ENCODE data around the gene ZNF653. TPM values are rescaled to one million over a fixed set of nuclear protein-coding genes. Genes with fewer than 3 reads are reported as not detected.
A peak's percentile ranks its signal among the peaks of the same experiment; 100 is the strongest.

ZNF653 gene
- total RNA-seq, 2 experiments from 2014 or later: 13.1 to 16.6 TPM

DNA sequence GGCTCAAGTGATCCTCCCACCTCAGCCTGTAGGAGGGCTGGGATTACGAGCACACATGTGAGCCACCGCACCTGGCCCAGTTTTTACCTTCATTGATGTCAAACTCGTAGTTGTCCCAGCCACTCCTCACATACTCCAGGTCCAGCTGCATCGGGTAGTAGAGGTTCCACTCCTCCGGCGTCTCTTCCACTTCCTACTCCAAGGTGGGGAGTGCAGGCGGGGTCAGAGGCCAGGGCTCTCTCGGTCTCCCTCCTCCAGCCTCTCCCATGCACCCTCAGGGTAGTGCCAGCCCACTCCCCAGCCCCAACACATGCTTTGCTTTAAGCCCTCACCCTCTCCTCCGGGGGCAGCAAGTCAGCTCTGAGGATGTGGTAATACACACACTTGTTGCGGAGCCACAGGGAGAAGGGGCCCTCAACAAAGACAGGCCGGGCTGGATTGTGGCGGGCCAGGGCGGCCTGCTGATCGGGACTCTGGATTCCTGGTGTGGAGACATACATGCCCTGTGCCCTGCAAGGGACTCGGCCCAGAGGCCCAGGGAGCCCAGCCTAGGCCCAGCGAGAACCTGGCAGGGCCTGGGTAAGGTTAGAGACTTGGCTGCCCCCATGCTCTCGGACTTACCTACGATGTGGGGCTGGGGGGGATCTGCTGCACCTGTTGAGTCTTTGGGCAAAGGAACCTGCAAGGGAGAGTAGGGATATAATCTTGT, 1.9 kb upstream of the ZNF653 start:
- Mint-ChIP-seq H3K4me3 (peak overlapping the region; percentile 83), H3K27me3 (no peaks in the 10 kb centered on the region), H3K36me3 (ENCODE audit: low read depth) (peaks cover 17% of the 10 kb centered on the region), H3K27ac (no peak overlapping the region), H3K9me3 (ENCODE audit: low read depth) (no peaks in the 10 kb centered on the region), H3K4me1 (peaks cover 12% of the 10 kb centered on the region)
- CTCF ChIA-PET: no interaction called here
- POLR2A ChIA-PET: no interaction called here
- ATAC-seq (no peak), DNase-seq (no peak)
- intact Hi-C loops (cut with DNase I, micrococcal nuclease): no loop called here

DNA sequence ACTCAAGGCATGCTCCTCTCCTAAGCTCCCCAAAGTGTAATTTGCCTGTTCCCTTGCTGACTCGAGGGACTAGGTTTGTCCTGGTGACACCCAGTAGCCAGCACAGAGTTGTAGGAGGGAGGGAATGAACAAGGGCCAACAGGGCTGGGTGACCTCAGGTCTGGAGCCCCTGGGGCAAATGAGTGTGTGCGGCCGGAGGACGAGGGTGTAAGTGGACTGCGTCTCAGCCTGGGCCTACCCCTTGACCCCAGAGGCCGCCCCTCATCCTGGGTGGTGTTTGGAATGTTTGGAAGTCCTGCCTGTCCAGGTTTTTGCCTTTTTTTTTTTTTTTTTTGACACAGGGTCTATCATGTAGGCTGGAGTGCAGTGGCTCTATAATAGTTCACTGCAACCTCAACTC, 1.3 kb upstream of the ZNF653 start:
- ATAC-seq (no peak), DNase-seq (no peak)
- Mint-ChIP-seq H3K4me1 (peaks cover 12% of the 10 kb centered on the region), H3K9me3 (ENCODE audit: low read depth) (no peaks in the 10 kb centered on the region), H3K4me3 (peak overlapping the region; percentile 83), H3K36me3 (ENCODE audit: low read depth) (peaks cover 14% of the 10 kb centered on the region), H3K27me3 (no peaks in the 10 kb centered on the region), H3K27ac (peak overlapping the region; percentile 68)
- intact Hi-C loops (cut with DNase I, micrococcal nuclease): no loop called here
- ChIA-PET CTCF (no interaction called here), POLR2A (no interaction called here)

GRCh38 chr19:11506101-11506555, 489 bp upstream of the ZNF653 start:
- peak; percentile 27 for ATAC-seq
- intact Hi-C loops (cut with DNase I, micrococcal nuclease): no loop called here
- Mint-ChIP-seq H3K4me1 (peaks cover 12% of the 10 kb centered on the region), H3K27me3 (no peaks in the 10 kb centered on the region), H3K4me3 (peak overlapping the region; percentile 83), H3K9me3 (ENCODE audit: low read depth) (no peaks in the 10 kb centered on the region), H3K36me3 (ENCODE audit: low read depth) (peaks cover 16% of the 10 kb centered on the region), H3K27ac (peak overlapping the region; percentile 94)
- POLR2A ChIA-PET: no interaction called here
- DNase-seq: no peak
- CTCF ChIA-PET: interaction anchor here (1.7 kb wide), 1 partner anchor 23 kb away, joined by 6 read pairs; no protein-coding TSS in a partner anchor

DNA sequence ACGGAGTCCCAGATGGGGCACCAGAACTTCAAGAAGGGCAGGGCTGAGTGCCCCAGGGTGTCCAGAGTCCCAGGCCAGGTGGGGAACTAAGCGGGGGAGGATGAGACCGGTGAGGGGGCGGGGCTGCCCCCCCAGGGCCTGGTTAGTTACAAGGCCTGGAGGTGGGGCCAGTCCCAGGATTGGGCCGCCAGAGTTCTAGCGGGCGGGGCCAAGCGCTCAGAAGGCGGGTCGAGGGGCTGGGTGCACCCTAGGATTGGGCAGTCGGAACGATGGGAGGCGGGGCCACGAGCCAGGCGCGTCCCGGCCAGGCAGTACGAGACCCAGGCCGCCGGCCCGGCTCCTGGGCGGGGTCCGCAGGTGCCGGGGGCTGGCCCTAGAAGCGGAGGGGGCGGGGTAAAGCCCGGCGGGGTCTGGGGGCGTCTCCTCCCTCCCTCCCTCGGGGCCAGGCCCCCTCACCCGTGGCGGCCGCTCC, 571 bp downstream of the ZNF653 start:
- Mint-ChIP-seq H3K9me3 (ENCODE audit: low read depth) (no peaks in the 10 kb centered on the region), H3K4me3 (peak overlapping the region; percentile 83), H3K36me3 (ENCODE audit: low read depth) (peaks cover 16% of the 10 kb centered on the region), H3K27ac (peak overlapping the region; percentile 87), H3K27me3 (no peaks in the 10 kb centered on the region), H3K4me1 (peaks cover 12% of the 10 kb centered on the region)
- CTCF ChIA-PET: interaction anchor here (1.7 kb wide), 1 partner anchor 22 kb away, joined by 6 read pairs; no protein-coding TSS in a partner anchor
- peak; percentile 95 for ATAC-seq
- DNase-seq: peak; percentile 98
- POLR2A ChIA-PET: no interaction called here
- intact Hi-C loops (cut with DNase I, micrococcal nuclease): loop anchor here (1.0 to 2.0 kb wide), 19 partner anchors 22 to 708 kb away; partner anchors contain the start of genes ECSIT (in 2 of the 2), ELOF1 (in 2 of the 2), CARM1 (in 1 of the 2) and CCDC159 (in 1 of the 2)

DNA sequence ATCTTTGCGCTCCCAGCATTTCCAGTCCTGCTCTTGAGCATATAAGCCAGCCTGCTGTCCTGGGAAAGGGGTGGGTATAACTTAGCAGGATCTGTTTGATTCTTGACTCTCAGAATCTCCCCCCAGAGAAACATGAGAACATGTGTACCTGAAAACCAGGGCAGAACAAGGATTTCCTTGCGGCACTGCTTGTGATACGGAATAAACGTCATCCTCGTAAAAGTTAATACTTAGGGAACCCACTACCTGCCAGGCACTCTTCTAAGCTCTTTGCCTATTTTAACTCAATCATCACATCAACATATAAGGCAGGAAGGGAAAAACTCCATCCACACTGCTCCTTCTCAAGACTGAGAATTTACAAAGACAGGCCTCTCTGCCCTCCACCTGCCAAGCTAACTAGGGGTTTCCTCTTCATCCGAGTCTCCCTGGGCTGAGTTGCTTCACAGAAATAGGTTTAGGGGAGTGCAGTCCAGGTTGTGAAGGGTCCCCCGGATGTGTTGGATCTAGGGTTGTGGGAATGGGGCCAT, 1.1 kb downstream of the ZNF653 start:
- ChIA-PET POLR2A (no interaction called here), CTCF (interaction anchor here (1.7 kb wide), 1 partner anchor 22 kb away, joined by 6 read pairs; no protein-coding TSS in a partner anchor)
- ATAC-seq (no peak), DNase-seq (no peak)
- Mint-ChIP-seq H3K4me3 (peak overlapping the region; percentile 83), H3K27ac (peak overlapping the region; percentile 87), H3K36me3 (ENCODE audit: low read depth) (peaks cover 16% of the 10 kb centered on the region), H3K9me3 (ENCODE audit: low read depth) (no peaks in the 10 kb centered on the region), H3K27me3 (no peaks in the 10 kb centered on the region), H3K4me1 (peaks cover 12% of the 10 kb centered on the region)
- intact Hi-C loops (cut with DNase I, micrococcal nuclease): loop anchor here (1.0 to 2.0 kb wide), 19 partner anchors 22 to 707 kb away; partner anchors contain the start of genes ECSIT (in 2 of the 2), ELOF1 (in 2 of the 2), CARM1 (in 1 of the 2) and CCDC159 (in 1 of the 2)

- intact Hi-C loops (cut with DNase I, micrococcal nuclease): no loop called here
- no peak for DNase-seq
- no peak for ATAC-seq
- ChIA-PET CTCF (interaction anchor here (0.6 kb wide), 1 partner anchor 334 kb away, joined by 3 read pairs; no protein-coding TSS in a partner anchor), POLR2A (no interaction called here)
- no peaks in the 10 kb centered on the region for H3K9me3 Mint-ChIP-seq (ENCODE audit: low read depth)
- H3K4me1 Mint-ChIP-seq: peaks cover 7% of the 10 kb centered on the region
- H3K36me3 Mint-ChIP-seq (ENCODE audit: low read depth): peaks cover 18% of the 10 kb centered on the region
- H3K27me3 Mint-ChIP-seq: no peaks in the 10 kb centered on the region
- no peak overlapping the region for H3K4me3 Mint-ChIP-seq
- H3K27ac Mint-ChIP-seq: no peak overlapping the region
Observed at GRCh38 chr19:11499890-11500420, 5.7 kb downstream of the ZNF653 start.

DNA sequence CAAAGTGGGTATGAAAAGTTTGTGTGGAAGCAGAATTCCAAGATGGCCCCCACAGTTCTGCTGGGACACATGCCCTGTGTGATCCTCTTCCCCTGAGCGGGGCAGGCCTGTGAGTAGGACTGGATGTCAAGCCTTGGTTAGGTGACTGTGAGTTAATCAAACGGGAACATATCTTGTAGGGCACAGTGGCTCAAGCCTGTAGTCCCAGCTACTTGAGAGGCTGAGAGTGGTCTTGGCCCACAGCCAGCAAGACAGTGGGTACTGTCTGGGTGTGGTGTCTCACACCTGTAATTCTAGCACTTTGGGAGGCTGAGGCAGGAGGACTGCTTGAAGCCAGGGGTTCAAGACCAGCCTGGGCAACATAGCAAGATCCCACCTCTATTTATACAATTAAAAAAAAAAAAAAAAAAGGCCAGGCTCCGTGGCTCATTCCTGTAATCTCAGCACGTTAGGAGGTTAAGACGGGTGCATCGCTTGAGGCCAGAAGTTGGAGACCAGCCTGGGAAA, 6.4 kb downstream of the ZNF653 start:
- no peak for DNase-seq
- Mint-ChIP-seq H3K4me1 (peaks cover under 1% of the 10 kb centered on the region), H3K36me3 (ENCODE audit: low read depth) (peaks cover 20% of the 10 kb centered on the region), H3K27me3 (no peaks in the 10 kb centered on the region), H3K27ac (no peak overlapping the region), H3K9me3 (ENCODE audit: low read depth) (no peaks in the 10 kb centered on the region), H3K4me3 (no peak overlapping the region)
- POLR2A ChIA-PET: no interaction called here
- no peak for ATAC-seq
- intact Hi-C loops (cut with DNase I, micrococcal nuclease): no loop called here
- CTCF ChIA-PET: no interaction called here

GRCh38 chr19:11496391-11497163, 9.1 kb downstream of the ZNF653 start:
- POLR2A ChIA-PET: no interaction called here
- CTCF ChIA-PET: interaction anchor here (0.8 kb wide), 1 partner anchor 624 kb away, joined by 3 read pairs; no protein-coding TSS in a partner anchor
- peaks cover 20% of the 10 kb centered on the region for H3K36me3 Mint-ChIP-seq (ENCODE audit: low read depth)
- ATAC-seq (peak; percentile 94), DNase-seq (peak; percentile 83)
- intact Hi-C loops (cut with DNase I, micrococcal nuclease): loop anchor here (1.0 kb wide), 1 partner anchor 91 kb away; no protein-coding TSS in a partner anchor
- no peaks in the 10 kb centered on the region for H3K4me1 Mint-ChIP-seq
- no peaks in the 10 kb centered on the region for H3K9me3 Mint-ChIP-seq (ENCODE audit: low read depth)
- H3K27ac Mint-ChIP-seq: no peak overlapping the region
- H3K4me3 Mint-ChIP-seq: no peak overlapping the region
- no peaks in the 10 kb centered on the region for H3K27me3 Mint-ChIP-seq

GRCh38 chr19:11495885-11496284, 9.8 kb downstream of the ZNF653 start:
- intact Hi-C loops (cut with DNase I, micrococcal nuclease): loop anchor here (1.0 kb wide), 1 partner anchor 91 kb away; no protein-coding TSS in a partner anchor

GRCh38 chr19:11495481-11495880, 10.2 kb downstream of the ZNF653 start:
- H3K4me1 Mint-ChIP-seq: no peaks in the 10 kb centered on the region
- no peak for DNase-seq
- H3K4me3 Mint-ChIP-seq: no peak overlapping the region
- ChIA-PET CTCF (interaction anchor here (1.4 kb wide), 1 partner anchor 31 kb away, joined by 3 read pairs; no protein-coding TSS in a partner anchor), POLR2A (no interaction called here)
- no peak for ATAC-seq
- intact Hi-C loops (cut with DNase I, micrococcal nuclease): no loop called here
- no peaks in the 10 kb centered on the region for H3K9me3 Mint-ChIP-seq (ENCODE audit: low read depth)
- peaks cover 23% of the 10 kb centered on the region for H3K36me3 Mint-ChIP-seq (ENCODE audit: low read depth)
- no peaks in the 10 kb centered on the region for H3K27me3 Mint-ChIP-seq
- no peak overlapping the region for H3K27ac Mint-ChIP-seq

More at GRCh38 chr19:11495885-11496284, 9.8 kb downstream of the ZNF653 start:
- CTCF ChIA-PET: no interaction called here
- H3K36me3 Mint-ChIP-seq (ENCODE audit: low read depth): peaks cover 21% of the 10 kb centered on the region
- DNase-seq (no peak), ATAC-seq (no peak)
- POLR2A ChIA-PET: no interaction called here
- H3K27ac Mint-ChIP-seq: no peak overlapping the region
- H3K4me1 Mint-ChIP-seq: no peaks in the 10 kb centered on the region
- H3K9me3 Mint-ChIP-seq (ENCODE audit: low read depth): no peaks in the 10 kb centered on the region
- no peak overlapping the region for H3K4me3 Mint-ChIP-seq
- no peaks in the 10 kb centered on the region for H3K27me3 Mint-ChIP-seq
